Thyroid gland (tissue), 4 donors: ENCODE measurements around the gene RELT.

Experiments used
- CTCF ChIP-seq, 6 experiments: fragments of 200-600 bp in 3 of 6; fragments of 450-650 bp in 3 of 6; sonication (generic) in 3 of 6; IDR thresholded peaks; one replicate each; pipeline ENCODE4 v1.5.1; 2016 to 2019; ENCODE audit warnings: antibody characterized with exemption in 6 of 6, mild to moderate bottlenecking in 2 of 6, inconsistent platforms in 1 of 6, moderate library complexity in 1 of 6
- POLR2A ChIP-seq, 2 donors: fragments of 450-650 bp; IDR thresholded peaks; one replicate each; pipeline ENCODE4 v1.6.1; 2017; ENCODE audit warnings: antibody characterized with exemption in 2 of 2, mild to moderate bottlenecking in 2 of 2, moderate library complexity in 1 of 2

GRCh38 chr11:73334384-73335203, 41.6 kb upstream of the RELT start:
- no peak for TF ChIP-seq CTCF (IDR thresholded peaks at IDR 0.05)
- TF ChIP-seq POLR2A (IDR thresholded peaks at IDR 0.05), result no peak
